Measurements from ENCODE around the gene CCDC191.

DNA sequence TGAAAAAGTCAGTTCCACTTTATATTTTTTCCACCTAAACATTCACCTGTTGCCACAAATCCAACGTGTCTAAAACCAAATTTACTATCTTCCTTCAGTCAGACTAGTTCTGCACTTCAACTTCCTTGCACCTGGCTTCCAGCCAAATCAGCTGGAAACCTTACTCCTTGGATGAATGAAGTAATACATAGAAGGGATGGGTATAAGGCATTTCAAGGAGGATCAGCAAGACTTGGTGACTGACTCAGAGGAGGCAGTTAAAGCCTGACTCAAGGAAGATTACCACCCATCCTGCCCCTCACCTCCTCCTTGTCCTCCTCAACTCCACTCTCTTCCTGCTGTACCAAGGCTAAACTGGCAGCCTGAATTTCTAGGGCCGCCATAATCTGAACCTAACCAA lies 37.3 kb upstream of the CCDC191 start:
- TF ChIP-seq, protein P1, sequence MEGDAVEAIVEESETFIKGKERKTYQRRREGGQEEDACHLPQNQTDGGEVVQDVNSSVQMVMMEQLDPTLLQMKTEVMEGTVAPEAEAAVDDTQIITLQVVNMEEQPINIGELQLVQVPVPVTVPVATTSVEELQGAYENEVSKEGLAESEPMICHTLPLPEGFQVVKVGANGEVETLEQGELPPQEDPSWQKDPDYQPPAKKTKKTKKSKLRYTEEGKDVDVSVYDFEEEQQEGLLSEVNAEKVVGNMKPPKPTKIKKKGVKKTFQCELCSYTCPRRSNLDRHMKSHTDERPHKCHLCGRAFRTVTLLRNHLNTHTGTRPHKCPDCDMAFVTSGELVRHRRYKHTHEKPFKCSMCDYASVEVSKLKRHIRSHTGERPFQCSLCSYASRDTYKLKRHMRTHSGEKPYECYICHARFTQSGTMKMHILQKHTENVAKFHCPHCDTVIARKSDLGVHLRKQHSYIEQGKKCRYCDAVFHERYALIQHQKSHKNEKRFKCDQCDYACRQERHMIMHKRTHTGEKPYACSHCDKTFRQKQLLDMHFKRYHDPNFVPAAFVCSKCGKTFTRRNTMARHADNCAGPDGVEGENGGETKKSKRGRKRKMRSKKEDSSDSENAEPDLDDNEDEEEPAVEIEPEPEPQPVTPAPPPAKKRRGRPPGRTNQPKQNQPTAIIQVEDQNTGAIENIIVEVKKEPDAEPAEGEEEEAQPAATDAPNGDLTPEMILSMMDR (conservative IDR thresholded peaks at IDR 0.05; ENCODE audit: low read depth, low read length), result no peak
- TF ChIP-seq POLR2A (IDR thresholded peaks at IDR 0.05; ENCODE audit: low read depth, low read length), result no peak
- TF ChIP-seq BHLHE40 (IDR thresholded peaks at IDR 0.05; ENCODE audit: low read depth, low read length), result no peak
- TF ChIP-seq RAD21 (IDR thresholded peaks at IDR 0.05; ENCODE audit: low read length), result no peak
- TF ChIP-seq RFX5 (IDR thresholded peaks at IDR 0.05; ENCODE audit: low read depth, low read length), result no peak
- no peak for TF ChIP-seq RCOR1 (IDR thresholded peaks at IDR 0.05; ENCODE audit: insufficient replicate concordance, low read length)
- TF ChIP-seq SMC3 (IDR thresholded peaks at IDR 0.05; ENCODE audit: low read depth, low read length), result no peak
- no peak; the same call in 1 of the 2 replicates for TF ChIP-seq MAFK (IDR thresholded peaks at IDR 0.05; ENCODE audit: low read depth, low read length)
- no peak for TF ChIP-seq NFE2L2 (IDR thresholded peaks at IDR 0.05; ENCODE audit: low read depth, low read length)
- peak; percentile 45; the same call in 1 of the 2 replicates for TF ChIP-seq CEBPB (IDR thresholded peaks at IDR 0.05; ENCODE audit: low read depth, low read length)
- TF ChIP-seq, protein P2, sequence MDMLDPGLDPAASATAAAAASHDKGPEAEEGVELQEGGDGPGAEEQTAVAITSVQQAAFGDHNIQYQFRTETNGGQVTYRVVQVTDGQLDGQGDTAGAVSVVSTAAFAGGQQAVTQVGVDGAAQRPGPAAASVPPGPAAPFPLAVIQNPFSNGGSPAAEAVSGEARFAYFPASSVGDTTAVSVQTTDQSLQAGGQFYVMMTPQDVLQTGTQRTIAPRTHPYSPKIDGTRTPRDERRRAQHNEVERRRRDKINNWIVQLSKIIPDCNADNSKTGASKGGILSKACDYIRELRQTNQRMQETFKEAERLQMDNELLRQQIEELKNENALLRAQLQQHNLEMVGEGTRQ (IDR thresholded peaks at IDR 0.05; ENCODE audit: low read depth, low read length), result no peak
- TF ChIP-seq, protein P3, sequence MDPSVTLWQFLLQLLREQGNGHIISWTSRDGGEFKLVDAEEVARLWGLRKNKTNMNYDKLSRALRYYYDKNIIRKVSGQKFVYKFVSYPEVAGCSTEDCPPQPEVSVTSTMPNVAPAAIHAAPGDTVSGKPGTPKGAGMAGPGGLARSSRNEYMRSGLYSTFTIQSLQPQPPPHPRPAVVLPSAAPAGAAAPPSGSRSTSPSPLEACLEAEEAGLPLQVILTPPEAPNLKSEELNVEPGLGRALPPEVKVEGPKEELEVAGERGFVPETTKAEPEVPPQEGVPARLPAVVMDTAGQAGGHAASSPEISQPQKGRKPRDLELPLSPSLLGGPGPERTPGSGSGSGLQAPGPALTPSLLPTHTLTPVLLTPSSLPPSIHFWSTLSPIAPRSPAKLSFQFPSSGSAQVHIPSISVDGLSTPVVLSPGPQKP (IDR thresholded peaks at IDR 0.05; ENCODE audit: borderline replicate concordance, low read depth, low read length), result no peak
- no peak for TF ChIP-seq CHD1 (IDR thresholded peaks at IDR 0.05; ENCODE audit: low read depth, low read length)
